Measurements from ENCODE around the gene C2CD4D. TPM values are rescaled to one million over a fixed set of nuclear protein-coding genes. Genes with fewer than 3 reads are reported as not detected.

C2CD4D gene
- total RNA-seq, 1 donor from 2014 or later, result not detected

GRCh38 chr1:151825204-151825603 is 14.4 kb downstream of the C2CD4D start:
- TF ChIP-seq CTCF (IDR thresholded peaks at IDR 0.05; ENCODE audit: insufficient read depth, low read length, severe bottlenecking), result no peak
- DNase-seq (ENCODE audit: low read depth) (no peak), FAIRE-seq (no peak)
- H3K4me3 ChIP-seq (ENCODE audit: low read depth, low read length), result no peak overlapping the region
- H3K27me3 ChIP-seq (ENCODE audit: control insufficient read depth, insufficient read depth, low read length), result no peaks in the 10 kb centered on the region
- no peaks in the 10 kb centered on the region for H3K36me3 ChIP-seq (ENCODE audit: control insufficient read depth, insufficient read depth, low read length)

- Histone ChIP-seq H3K27me3 (ENCODE audit: control insufficient read depth, insufficient read depth, low read length) (no peaks in the 10 kb centered on the region), H3K4me3 (ENCODE audit: low read depth, low read length) (no peak overlapping the region), H3K36me3 (ENCODE audit: control insufficient read depth, insufficient read depth, low read length) (no peaks in the 10 kb centered on the region)
- FAIRE-seq (peak; percentile 83), DNase-seq (ENCODE audit: low read depth) (no peak)
- TF ChIP-seq CTCF (IDR thresholded peaks at IDR 0.05; ENCODE audit: insufficient read depth, low read length, severe bottlenecking), result no peak
These were observed 16.4 kb downstream of the C2CD4D start for GRCh38 chr1:151823175-151823574.

- DNase-seq (ENCODE audit: low read depth) (no peak), FAIRE-seq (no peak)
- H3K4me3 ChIP-seq (ENCODE audit: low read depth, low read length), result no peak overlapping the region
- no peaks in the 10 kb centered on the region for H3K27me3 ChIP-seq (ENCODE audit: control insufficient read depth, insufficient read depth, low read length)
- no peak for TF ChIP-seq CTCF (IDR thresholded peaks at IDR 0.05; ENCODE audit: insufficient read depth, low read length, severe bottlenecking)
- H3K36me3 ChIP-seq (ENCODE audit: control insufficient read depth, insufficient read depth, low read length), result no peaks in the 10 kb centered on the region
These were observed 17.2 kb downstream of the C2CD4D start for GRCh38 chr1:151822404-151822803.

- Histone ChIP-seq H3K36me3 (ENCODE audit: control insufficient read depth, insufficient read depth, low read length) (no peaks in the 10 kb centered on the region), H3K4me3 (ENCODE audit: low read depth, low read length) (no peak overlapping the region), H3K27me3 (ENCODE audit: control insufficient read depth, insufficient read depth, low read length) (no peaks in the 10 kb centered on the region)
- FAIRE-seq (no peak), DNase-seq (ENCODE audit: low read depth) (no peak)
- no peak for TF ChIP-seq CTCF (IDR thresholded peaks at IDR 0.05; ENCODE audit: insufficient read depth, low read length, severe bottlenecking)
These were observed 18.7 kb downstream of the C2CD4D start for GRCh38 chr1:151820940-151821339.

GRCh38 chr1:151819976-151820623 is 19.5 kb downstream of the C2CD4D start:
- no peaks in the 10 kb centered on the region for H3K36me3 ChIP-seq (ENCODE audit: control insufficient read depth, insufficient read depth, low read length)
- FAIRE-seq, result peak; percentile 76
- peak; percentile 73 for DNase-seq (ENCODE audit: low read depth)
- H3K4me3 ChIP-seq (ENCODE audit: low read depth, low read length), result no peak overlapping the region
- no peak for TF ChIP-seq CTCF (IDR thresholded peaks at IDR 0.05; ENCODE audit: insufficient read depth, low read length, severe bottlenecking)
- no peaks in the 10 kb centered on the region for H3K27me3 ChIP-seq (ENCODE audit: control insufficient read depth, insufficient read depth, low read length)

All from bronchial epithelial cell (primary cell).